Endodermal cell (in vitro differentiated cells): Measurements from ENCODE around the gene KIAA0040. TPM values are rescaled to one million over a fixed set of nuclear protein-coding genes. Genes with fewer than 3 reads are reported as not detected.
A peak's percentile ranks its signal among the peaks of the same experiment; 100 is the strongest.

Experiments
- DNase-seq: peaks from one replicate; pipeline ENCODE4 v3.0.0-alpha.2; 2017
- H3K27ac ChIP-seq: 2 replicates; pipeline ENCODE4 v1.5.1; 2013; ENCODE audit warnings: mild to moderate bottlenecking, low read depth, low read length, moderate library complexity
- H3K27me3 ChIP-seq: 2 replicates; pipeline ENCODE4 v1.6.1; 2013; ENCODE audit warnings: mild to moderate bottlenecking, low read length, moderate library complexity; ENCODE audit not compliant: insufficient read depth, control insufficient read depth, poor library complexity, severe bottlenecking
- H3K36me3 ChIP-seq: 2 replicates; pipeline ENCODE4 v1.7.0; 2013; ENCODE audit warnings: mild to moderate bottlenecking, low read length, moderate library complexity; ENCODE audit not compliant: control insufficient read depth, insufficient read depth
- H3K4me1 ChIP-seq: one replicate; pipeline ENCODE4 v1.7.0; 2013; ENCODE audit warnings: low read length; ENCODE audit not compliant: control insufficient read depth, insufficient read depth
- H3K4me3 ChIP-seq: 2 replicates; pipeline ENCODE4 v1.5.1; 2013; ENCODE audit warnings: mild to moderate bottlenecking, low read length, moderate library complexity
- H3K9ac ChIP-seq: 2 replicates; pipeline ENCODE4 v1.6.1; 2013; ENCODE audit warnings: mild to moderate bottlenecking, low read length, moderate library complexity; ENCODE audit not compliant: poor library complexity, severe bottlenecking; ENCODE audit errors: extremely low read depth
- H3K9me3 ChIP-seq: 2 replicates; pipeline ENCODE4 v1.6.1; 2013; ENCODE audit warnings: mild to moderate bottlenecking, low read length, moderate library complexity; ENCODE audit not compliant: control insufficient read depth
- H3K27ac Mint-ChIP-seq: 2 replicates; pipeline ENCODE4 v1.8.0; 2020; ENCODE audit warnings: mixed read lengths
- H3K27me3 Mint-ChIP-seq: 2 replicates; pipeline ENCODE4 v1.8.0; 2021; ENCODE audit warnings: mild to moderate bottlenecking, mixed read lengths; ENCODE audit not compliant: insufficient read depth
- H3K36me3 Mint-ChIP-seq: 2 replicates; pipeline ENCODE4 v1.8.0; 2020; ENCODE audit warnings: low read depth, mixed read lengths
- H3K4me1 Mint-ChIP-seq: 2 replicates; pipeline ENCODE4 v1.8.0; 2020; ENCODE audit warnings: mixed read lengths
- H3K4me3 Mint-ChIP-seq: 2 replicates; pipeline ENCODE4 v1.8.0; 2020; ENCODE audit warnings: mild to moderate bottlenecking, moderate library complexity, mixed read lengths
- H3K9me3 Mint-ChIP-seq: 2 replicates; pipeline ENCODE4 v1.8.0; 2020; ENCODE audit warnings: mild to moderate bottlenecking, mixed read lengths
- WGBS, 2 experiments: methylation state at CpG; one replicate each; pipeline versions ENCODE4 v1.1.5 to v1.1.7; 2013; ENCODE audit warnings: missing lambda C conversion rate in 2 of 2, mixed read lengths in 1 of 2; ENCODE audit not compliant: insufficient coverage in 1 of 2, insufficient read length in 1 of 2; 5-methylcytosine and 5-hydroxymethylcytosine counted together
- total RNA-seq, 2 donors: library from RNA; stranded (reverse); fragmentation: NEBNext Ultra II Directional in 1 of 2; extraction: Animal tissue kit (Norgen Biotek cat#: 25700) in 1 of 2; gene quantifications; 2 replicates in 1 of 2; 3 replicates in 1 of 2; pipeline ENCODE4 v1.2.1, GENCODE V29; 2021
- TF ChIP-seq, protein P1 (sequence below): fragments of 200-600 bp; sonication (generic); conservative IDR thresholded peaks from 2 replicates; pipeline ENCODE4 v1.5.0; 2021; ENCODE audit warnings: antibody characterized with exemption, mild to moderate bottlenecking

The KIAA0040 gene
- total RNA-seq, 2 donors from 2014 or later = 9.2 to 12.9 TPM

DNA sequence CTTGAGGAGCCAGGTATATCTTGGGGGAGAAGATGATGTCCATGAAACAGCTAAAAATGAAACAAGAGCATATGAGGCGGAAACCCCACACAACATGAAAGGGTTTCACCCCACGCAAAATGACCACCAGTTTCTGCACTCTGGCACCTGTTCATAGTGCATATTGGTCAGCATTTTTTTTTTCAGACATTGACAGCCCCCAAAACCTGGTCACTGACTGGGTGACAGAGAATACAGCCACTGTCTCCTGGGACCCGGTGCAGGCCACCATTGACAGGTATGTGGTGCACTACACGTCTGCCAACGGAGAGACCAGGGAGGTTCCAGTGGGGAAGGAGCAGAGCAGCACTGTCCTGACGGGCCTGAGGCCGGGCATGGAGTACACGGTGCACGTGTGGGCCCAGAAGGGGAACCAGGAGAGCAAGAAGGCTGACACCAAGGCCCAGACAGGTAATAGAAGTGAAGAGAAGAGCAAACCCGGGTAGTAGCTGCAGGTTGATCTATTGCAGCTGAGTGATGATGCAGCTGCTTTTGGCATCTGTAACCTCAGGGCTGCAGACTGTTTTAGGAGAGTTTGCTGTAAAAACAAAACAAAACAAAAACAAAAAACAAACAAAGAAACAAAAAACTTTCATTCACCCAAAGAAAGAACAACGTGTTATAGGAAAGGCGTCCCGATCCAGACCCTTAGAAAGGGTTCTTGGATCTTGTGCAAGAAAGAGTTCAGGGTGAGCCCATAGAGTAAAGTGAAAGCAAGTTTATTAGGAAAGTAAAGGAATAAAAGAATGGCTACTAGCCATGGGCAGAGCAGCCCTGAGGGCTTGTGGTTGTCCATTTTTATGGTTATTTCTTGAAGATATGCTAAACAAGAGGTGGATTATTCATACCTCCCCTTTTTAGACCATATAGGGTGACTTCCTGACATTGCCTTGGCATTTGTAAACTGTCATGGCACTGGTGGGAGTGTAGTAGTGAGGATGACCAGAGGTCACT is 73.9 kb downstream of the KIAA0040 start:
- Histone ChIP-seq H3K4me3 (no peak overlapping the region), H3K27me3 (no peaks in the 10 kb centered on the region), H3K27ac (no peak overlapping the region), H3K4me1 (no peaks in the 10 kb centered on the region), H3K9ac (no peak overlapping the region), H3K36me3 (no peaks in the 10 kb centered on the region), H3K9me3 (peaks cover 4% of the 10 kb centered on the region)
- H3K4me1 Mint-ChIP-seq = peaks cover 3% of the 10 kb centered on the region
- peaks cover 3% of the 10 kb centered on the region for H3K9me3 Mint-ChIP-seq
- no peak for DNase-seq
- no peak overlapping the region for H3K4me3 Mint-ChIP-seq
- WGBS, 2 experiments = 86 to 88% methylated on average over 10 to 13 of the region's 13 CpGs
- TF ChIP-seq, protein P1, sequence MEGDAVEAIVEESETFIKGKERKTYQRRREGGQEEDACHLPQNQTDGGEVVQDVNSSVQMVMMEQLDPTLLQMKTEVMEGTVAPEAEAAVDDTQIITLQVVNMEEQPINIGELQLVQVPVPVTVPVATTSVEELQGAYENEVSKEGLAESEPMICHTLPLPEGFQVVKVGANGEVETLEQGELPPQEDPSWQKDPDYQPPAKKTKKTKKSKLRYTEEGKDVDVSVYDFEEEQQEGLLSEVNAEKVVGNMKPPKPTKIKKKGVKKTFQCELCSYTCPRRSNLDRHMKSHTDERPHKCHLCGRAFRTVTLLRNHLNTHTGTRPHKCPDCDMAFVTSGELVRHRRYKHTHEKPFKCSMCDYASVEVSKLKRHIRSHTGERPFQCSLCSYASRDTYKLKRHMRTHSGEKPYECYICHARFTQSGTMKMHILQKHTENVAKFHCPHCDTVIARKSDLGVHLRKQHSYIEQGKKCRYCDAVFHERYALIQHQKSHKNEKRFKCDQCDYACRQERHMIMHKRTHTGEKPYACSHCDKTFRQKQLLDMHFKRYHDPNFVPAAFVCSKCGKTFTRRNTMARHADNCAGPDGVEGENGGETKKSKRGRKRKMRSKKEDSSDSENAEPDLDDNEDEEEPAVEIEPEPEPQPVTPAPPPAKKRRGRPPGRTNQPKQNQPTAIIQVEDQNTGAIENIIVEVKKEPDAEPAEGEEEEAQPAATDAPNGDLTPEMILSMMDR = no peak
- H3K36me3 Mint-ChIP-seq = no peaks in the 10 kb centered on the region
- H3K27me3 Mint-ChIP-seq = no peaks in the 10 kb centered on the region
- H3K27ac Mint-ChIP-seq = no peak overlapping the region

DNA sequence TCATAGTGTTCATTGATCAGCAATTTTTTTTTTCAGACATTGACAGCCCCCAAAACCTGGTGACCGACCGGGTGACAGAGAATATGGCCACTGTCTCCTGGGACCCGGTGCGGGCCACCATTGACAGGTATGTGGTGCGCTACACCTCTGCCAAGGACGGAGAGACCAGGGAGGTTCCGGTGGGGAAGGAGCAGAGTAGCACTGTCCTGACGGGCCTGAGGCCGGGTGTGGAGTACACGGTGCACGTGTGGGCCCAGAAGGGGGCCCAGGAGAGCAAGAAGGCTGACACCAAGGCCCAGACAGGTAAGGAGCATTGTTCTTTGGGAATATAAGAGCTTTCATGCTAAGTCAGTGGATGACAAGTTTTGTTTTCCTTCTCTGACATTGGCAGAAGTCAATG is 75.7 kb downstream of the KIAA0040 start:
- WGBS, 2 experiments = 85 to 97% methylated on average over 6 to 11 of the region's 11 CpGs
- peak; percentile 56 for DNase-seq

DNA sequence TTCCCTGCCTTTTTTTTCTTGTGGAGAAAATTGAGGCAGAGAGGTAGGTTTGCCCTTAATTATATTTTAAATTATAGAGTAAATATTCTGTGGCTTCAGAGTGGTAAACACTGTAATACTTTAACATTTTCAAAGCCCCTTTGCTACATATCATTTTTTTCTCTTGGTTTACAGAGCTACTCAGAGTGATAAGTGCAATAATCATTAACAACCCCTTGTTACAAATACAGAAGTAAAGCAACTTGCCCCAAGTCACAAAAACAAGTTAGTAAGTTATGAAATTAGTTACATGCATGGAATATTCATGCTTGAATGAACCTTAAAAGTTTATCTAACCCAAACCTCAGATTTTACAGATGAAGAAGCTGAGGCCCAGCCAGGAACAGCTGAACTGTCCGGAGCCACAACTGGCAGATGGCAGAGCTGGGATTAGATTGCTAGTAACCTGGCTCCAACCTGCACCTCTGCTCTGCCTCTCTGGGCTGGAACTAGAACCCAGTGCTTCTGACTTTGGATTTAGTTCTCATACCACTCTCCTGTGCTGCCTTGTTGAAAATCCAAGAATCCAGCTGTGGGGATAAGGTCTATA is 76.3 kb downstream of the KIAA0040 start:
- WGBS, 2 experiments = 94% methylated on average over 1 of the region's 1 CpG; no CpG with 5 or more reads in 1 of the 2 experiments
- Histone ChIP-seq H3K4me3 (no peak overlapping the region), H3K27me3 (no peaks in the 10 kb centered on the region), H3K4me1 (no peaks in the 10 kb centered on the region), H3K27ac (no peak overlapping the region), H3K36me3 (no peaks in the 10 kb centered on the region), H3K9me3 (peaks cover 13% of the 10 kb centered on the region), H3K9ac (no peak overlapping the region)
- Mint-ChIP-seq H3K27me3 (no peaks in the 10 kb centered on the region), H3K27ac (no peak overlapping the region), H3K9me3 (peaks cover 12% of the 10 kb centered on the region), H3K36me3 (no peaks in the 10 kb centered on the region), H3K4me1 (peaks cover 3% of the 10 kb centered on the region), H3K4me3 (no peak overlapping the region)
- no peak for DNase-seq
- TF ChIP-seq, protein P1 = no peak

More for the DNA sequence above, 75.7 kb downstream of the KIAA0040 start:
- Mint-ChIP-seq H3K27me3 (no peaks in the 10 kb centered on the region), H3K36me3 (no peaks in the 10 kb centered on the region), H3K4me1 (peaks cover 3% of the 10 kb centered on the region), H3K9me3 (peaks cover 12% of the 10 kb centered on the region), H3K27ac (no peak overlapping the region), H3K4me3 (no peak overlapping the region)
- no peaks in the 10 kb centered on the region for H3K27me3 ChIP-seq
- H3K36me3 ChIP-seq = no peaks in the 10 kb centered on the region
- H3K27ac ChIP-seq = no peak overlapping the region
- H3K9ac ChIP-seq = no peak overlapping the region
- TF ChIP-seq, protein P1 = peak; percentile 47
- H3K9me3 ChIP-seq = peaks cover 13% of the 10 kb centered on the region
- H3K4me1 ChIP-seq = no peaks in the 10 kb centered on the region
- H3K4me3 ChIP-seq = no peak overlapping the region
